ENCODE data around the gene PIM2.
A peak's percentile ranks its signal among the peaks of the same experiment; 100 is the strongest.
"Not testable (repeated sequence)": the region's sequence is repeated elsewhere in the genome, so short reads cannot be mapped to it uniquely, and the experiment has no call there.

The PIM2 gene

DNA sequence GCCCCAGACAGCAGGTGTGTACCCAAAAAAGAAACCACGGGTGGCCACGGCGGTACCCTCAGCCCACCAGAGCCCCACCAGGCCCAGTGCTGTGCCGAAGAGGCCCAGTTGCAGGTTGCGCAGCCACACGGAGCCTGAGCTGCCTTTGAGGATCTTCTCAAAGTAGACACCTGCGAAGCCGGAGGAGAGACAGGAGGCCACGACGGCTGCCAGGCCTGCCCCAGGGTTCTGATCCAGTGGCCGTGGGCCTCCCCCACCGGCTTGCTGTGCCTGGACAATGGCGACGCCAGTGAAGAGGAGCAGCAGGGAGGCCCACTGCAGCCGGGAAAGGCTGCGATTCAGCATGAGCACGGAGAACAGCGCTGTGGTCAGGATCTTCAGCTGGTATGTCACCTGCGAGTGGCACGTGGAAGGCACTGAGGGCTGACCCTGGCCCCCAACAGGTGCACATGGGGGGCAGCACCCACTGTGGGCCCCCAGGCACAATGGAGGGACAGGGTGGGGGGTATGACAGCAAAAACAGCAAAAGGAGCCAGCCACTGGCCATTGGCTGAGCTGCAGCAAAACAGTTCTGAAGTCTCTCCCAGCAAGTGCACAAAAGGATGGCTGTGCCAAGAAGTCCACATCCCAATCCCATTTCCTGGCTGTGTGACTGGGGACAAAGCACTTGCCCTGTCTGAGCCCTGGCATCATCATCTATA, 13.6 kb downstream of the PIM2 start:
- DNase-seq (ENCODE audit: low spot score): no peak

GRCh38 chrX:48904626-48905025, 14.2 kb downstream of the PIM2 start:
- no peak for DNase-seq (ENCODE audit: low spot score)

DNA sequence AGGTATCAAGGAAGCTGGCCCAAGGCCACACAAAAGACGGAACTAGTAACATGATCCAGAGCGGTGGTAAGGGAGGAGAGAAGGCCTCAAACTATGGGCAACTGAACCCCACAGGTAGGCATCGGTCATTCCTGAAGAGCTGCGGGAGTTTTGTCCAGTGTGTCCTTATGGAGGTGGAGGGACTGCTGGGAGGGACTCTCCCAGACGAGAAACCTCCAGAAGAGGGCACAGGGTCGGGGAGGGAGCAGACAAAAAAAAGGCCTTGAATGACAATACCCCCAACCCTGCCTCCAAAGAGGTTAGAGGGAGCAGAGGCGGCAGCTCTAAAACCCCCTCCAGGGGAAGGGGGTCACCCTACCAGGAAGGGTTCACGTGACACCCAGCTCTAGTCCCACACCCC, 14.6 kb downstream of the PIM2 start:
- DNase-seq (ENCODE audit: low spot score): no peak

DNA sequence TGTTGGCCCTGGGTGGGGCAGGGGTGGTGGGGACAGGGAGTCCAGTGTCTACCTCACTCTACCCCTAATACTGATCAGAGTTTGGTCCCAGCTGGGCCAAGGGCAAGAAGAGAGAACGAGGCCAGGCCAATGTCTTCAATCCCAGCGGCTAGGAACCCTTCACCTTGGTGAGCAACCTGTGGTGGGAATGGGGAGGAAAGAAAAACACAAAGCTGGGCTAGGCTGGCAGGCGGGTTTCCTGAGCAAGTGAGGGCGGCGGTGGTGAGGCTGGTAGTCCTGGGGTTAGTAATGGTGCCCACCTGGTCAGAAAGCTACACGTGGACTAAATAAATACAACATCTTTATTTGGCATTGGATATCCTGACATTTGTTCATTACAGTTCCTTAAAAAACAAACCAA, 15.5 kb downstream of the PIM2 start:
- DNase-seq (ENCODE audit: low spot score): no peak

DNA sequence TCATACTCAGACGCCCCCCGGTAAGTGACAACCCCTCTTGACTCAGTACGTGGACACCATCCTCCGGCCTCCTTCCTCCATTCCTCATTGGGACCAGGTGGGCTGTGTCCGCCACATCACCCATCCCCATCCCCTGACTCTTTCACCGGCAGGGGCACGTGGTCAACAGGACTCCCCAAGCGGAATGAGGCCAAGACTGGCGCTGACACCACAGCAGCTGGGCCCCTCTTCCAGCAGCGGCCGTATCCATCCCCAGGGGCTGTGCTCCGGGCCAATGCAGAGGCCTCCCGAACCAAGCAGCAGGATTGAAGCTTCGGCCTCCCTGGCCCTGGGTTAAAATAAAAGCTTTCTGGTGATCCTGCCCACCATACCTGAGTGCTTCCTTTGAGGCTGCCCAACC, 16.0 kb downstream of the PIM2 start:
- DNase-seq (ENCODE audit: low spot score): no peak

DNA sequence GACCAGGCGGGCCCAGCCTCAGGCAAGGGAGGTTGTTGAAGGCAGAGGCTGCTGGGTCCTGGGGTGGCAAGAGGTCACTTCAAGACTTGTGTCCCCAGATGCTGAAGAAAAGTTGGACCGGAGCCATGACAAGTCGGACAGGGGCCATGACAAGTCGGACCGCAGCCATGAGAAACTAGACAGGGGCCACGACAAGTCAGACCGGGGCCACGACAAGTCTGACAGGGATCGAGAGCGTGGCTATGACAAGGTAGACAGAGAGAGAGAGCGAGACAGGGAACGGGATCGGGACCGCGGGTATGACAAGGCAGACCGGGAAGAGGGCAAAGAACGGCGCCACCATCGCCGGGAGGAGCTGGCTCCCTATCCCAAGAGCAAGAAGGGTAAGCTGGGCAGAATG, 16.7 kb downstream of the PIM2 start:
- DNase-seq (ENCODE audit: low spot score): no peak

- no peak for DNase-seq (ENCODE audit: low spot score)
Measured at GRCh38 chrX:48901069-48901468, 17.8 kb downstream of the PIM2 start.

GRCh38 chrX:48899078-48899410, 19.8 kb downstream of the PIM2 start:
- DNase-seq (ENCODE audit: low spot score): no peak

- DNase-seq (ENCODE audit: low spot score): peak; percentile 90
Measured at GRCh38 chrX:48897625-48898306, 21.1 kb downstream of the PIM2 start, which contains the start of the genes PQBP1 and TIMM17B. TSS of gene PQBP1 (plus strand) at chrX:48897930. CDS start at chrX:48898510, 580 bp downstream. TSS of gene TIMM17B (minus strand) at chrX:48897768. CDS start at chrX:48897749, 19 bp downstream.

GRCh38 chrX:48897157-48897624, 21.6 kb downstream of the PIM2 start:
- DNase-seq (ENCODE audit: low spot score): peak; percentile 79

GRCh38 chrX:48896611-48897011, 22.2 kb downstream of the PIM2 start:
- no peak for DNase-seq (ENCODE audit: low spot score)

GRCh38 chrX:48894891-48895290, 23.9 kb downstream of the PIM2 start:
- no peak for DNase-seq (ENCODE audit: low spot score)

- no peak for DNase-seq (ENCODE audit: low spot score)
Measured at GRCh38 chrX:48893556-48894348, 25.1 kb downstream of the PIM2 start.

DNA sequence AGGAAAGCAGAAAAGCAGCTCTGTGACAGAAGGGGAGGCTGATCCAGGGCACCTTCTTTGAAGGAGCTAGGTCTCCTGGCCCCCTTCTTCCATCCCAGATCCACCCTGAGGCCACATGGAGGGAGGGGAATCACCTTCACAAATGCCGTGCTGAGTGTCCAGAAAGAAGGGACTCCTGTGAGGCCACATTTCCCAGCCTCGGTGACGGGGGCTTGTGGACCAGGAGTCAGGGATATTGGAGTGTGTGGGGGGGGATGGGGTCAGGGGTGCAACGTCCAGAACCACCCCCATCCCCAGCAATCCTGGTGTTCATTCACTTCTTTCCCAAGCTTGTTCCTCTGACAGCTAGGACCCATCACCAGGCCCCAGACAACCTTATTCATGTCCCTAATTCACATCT, 25.9 kb downstream of the PIM2 start:
- no peak for DNase-seq (ENCODE audit: low spot score)

DNA sequence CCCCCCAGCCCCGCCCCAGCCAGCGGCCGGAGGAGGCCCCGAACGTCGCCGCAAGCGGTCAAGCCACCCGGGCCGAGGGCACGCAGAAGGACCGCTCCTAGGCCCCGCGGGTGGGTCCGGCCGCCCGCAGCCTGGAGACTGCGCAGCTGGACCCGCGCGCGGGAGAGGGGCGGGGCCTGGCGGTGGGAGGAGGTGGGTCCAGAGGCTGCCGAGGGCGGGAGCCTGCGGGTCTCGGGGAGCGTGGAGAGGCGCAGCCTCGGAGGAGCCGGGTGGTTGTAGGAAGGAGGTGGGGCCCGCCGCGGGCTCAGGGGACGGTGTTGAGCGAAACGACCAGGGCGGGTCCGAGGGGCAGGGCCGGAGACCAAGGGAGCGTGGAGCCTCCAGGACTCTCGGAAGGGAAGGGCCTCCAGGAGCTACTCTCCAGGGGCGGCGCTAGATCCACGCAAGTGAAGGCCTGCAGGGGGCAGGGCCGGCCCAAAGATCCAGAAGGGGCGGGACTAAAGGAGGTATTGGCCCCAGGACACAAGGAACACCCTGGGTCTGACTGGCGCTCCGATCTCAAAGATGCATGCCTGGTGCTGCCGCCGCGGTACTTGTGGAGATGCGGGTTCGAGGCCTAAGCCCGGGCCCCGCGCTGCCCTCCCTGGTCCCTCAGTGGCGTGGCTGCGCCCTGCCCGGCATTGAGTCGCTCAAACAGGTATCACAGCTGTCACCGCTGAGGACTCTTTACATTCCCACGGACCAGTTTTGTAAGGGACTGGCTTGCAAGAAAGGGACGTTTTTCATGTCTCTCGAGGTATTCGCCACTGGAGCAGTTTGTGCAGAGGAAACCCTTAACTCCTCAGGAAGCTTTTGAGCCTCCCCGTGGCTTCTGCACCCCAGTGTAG, 27.2 kb downstream of the PIM2 start:
- peak; percentile 76 for DNase-seq (ENCODE audit: low spot score)

DNA sequence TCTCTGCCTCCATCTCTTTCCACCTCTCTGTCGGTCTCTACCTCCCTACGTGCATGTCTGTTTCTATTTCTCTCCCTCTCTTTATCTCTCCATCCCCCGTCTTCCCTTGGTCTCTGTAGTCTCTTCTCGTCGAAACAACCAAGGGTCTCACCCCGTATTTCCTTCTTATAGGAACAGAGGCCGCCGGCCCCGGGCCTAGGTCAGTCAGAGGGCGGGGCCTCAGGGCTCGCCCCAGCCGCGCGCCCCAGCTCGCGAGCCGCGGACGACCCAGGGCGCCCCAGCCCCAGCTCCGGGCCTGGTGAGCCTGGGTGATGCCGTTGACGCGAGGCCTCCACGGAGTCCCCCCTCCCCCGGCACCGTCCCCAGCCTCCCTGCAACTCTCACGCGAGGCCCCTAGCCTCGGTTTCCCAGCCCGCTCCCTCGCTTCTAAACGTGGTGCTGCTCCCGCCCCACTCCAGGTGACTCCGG, 27.9 kb downstream of the PIM2 start:
- DNase-seq (ENCODE audit: low spot score): no peak

- DNase-seq (ENCODE audit: low spot score): no peak
Measured at GRCh38 chrX:48890296-48890925, 28.4 kb downstream of the PIM2 start.

GRCh38 chrX:48886586-48886985, 32.2 kb downstream of the PIM2 start:
- DNase-seq (ENCODE audit: low spot score): not testable (repeated sequence)

GRCh38 chrX:48883729-48884128, 35.1 kb downstream of the PIM2 start:
- DNase-seq (ENCODE audit: low spot score): no peak

DNA sequence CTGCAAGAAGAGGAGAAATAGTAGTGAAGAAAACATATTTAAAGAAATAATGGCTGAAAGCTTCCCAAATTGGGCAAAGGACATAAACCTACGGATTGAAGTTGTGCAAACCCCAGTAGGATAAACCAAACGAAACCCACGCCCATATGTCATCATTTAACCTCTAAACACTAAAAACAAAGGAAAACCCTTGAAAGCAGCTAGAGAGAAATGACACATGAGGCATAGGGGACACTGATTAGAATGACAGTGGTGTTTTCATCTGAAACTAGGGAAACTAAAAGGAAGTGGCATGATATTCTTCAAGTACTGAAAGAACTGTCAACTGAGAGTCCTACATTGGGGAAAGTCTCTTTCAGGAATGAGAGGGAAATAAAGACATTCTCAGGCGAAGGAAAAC, 41.9 kb downstream of the PIM2 start:
- not testable (repeated sequence) for DNase-seq (ENCODE audit: low spot score)

DNA sequence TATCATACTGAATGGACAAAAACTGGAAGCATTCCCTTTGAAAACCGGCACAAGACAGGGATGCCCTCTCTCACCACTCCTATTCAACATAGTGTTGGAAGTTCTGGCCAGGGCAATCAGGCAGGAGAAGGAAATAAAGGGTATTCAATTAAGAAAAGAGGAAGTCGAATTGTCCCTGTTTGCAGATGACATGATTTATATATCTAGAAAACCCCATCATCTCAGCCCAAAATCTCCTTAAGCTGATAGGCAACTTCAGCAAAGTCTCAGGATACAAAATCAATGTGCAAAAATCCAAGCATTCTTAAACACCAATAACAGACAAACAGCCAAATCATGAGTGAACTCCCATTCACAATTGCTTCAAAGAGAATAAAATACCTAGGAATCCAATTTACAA, 46.8 kb downstream of the PIM2 start:
- not testable (repeated sequence) for DNase-seq (ENCODE audit: low spot score)

Measured in HuH-7.5 (cell line).